ENCODE measurements around the gene NBEA.
A peak's percentile ranks its signal among the peaks of the same experiment; 100 is the strongest.

NBEA gene

GRCh38 chr13:35567406-35567980 is 625.4 kb downstream of the NBEA start:
- Mint-ChIP-seq H3K9me3 (no peaks in the 10 kb centered on the region), H3K27me3 (no peaks in the 10 kb centered on the region), H3K27ac (no peak overlapping the region), H3K4me3 (no peak overlapping the region), H3K36me3 (no peaks in the 10 kb centered on the region), H3K4me1 (no peaks in the 10 kb centered on the region)

- H3K27me3 Mint-ChIP-seq = no peaks in the 10 kb centered on the region
- no peaks in the 10 kb centered on the region for H3K9me3 Mint-ChIP-seq
- no peaks in the 10 kb centered on the region for H3K36me3 Mint-ChIP-seq
- no peak overlapping the region for H3K4me3 Mint-ChIP-seq
- no peak overlapping the region for H3K27ac Mint-ChIP-seq
- H3K4me1 Mint-ChIP-seq = no peaks in the 10 kb centered on the region
Measured at GRCh38 chr13:35573639-35574038, 631.6 kb downstream of the NBEA start.

GRCh38 chr13:35592457-35592856 is 650.4 kb downstream of the NBEA start:
- H3K4me3 Mint-ChIP-seq = no peak overlapping the region
- no peak overlapping the region for H3K27ac Mint-ChIP-seq
- no peaks in the 10 kb centered on the region for H3K9me3 Mint-ChIP-seq
- H3K4me1 Mint-ChIP-seq = no peaks in the 10 kb centered on the region
- H3K27me3 Mint-ChIP-seq = no peaks in the 10 kb centered on the region
- H3K36me3 Mint-ChIP-seq = no peaks in the 10 kb centered on the region

GRCh38 chr13:35593651-35594050 is 651.6 kb downstream of the NBEA start:
- Mint-ChIP-seq H3K4me1 (no peaks in the 10 kb centered on the region), H3K4me3 (no peak overlapping the region), H3K9me3 (no peaks in the 10 kb centered on the region), H3K36me3 (no peaks in the 10 kb centered on the region), H3K27me3 (no peaks in the 10 kb centered on the region), H3K27ac (no peak overlapping the region)

- Mint-ChIP-seq H3K27me3 (no peaks in the 10 kb centered on the region), H3K27ac (no peak overlapping the region), H3K36me3 (no peaks in the 10 kb centered on the region), H3K4me1 (no peaks in the 10 kb centered on the region), H3K4me3 (no peak overlapping the region), H3K9me3 (no peaks in the 10 kb centered on the region)
Measured at GRCh38 chr13:35594096-35594495, 652.0 kb downstream of the NBEA start.

- H3K9me3 Mint-ChIP-seq = no peaks in the 10 kb centered on the region
- no peaks in the 10 kb centered on the region for H3K27me3 Mint-ChIP-seq
- no peak overlapping the region for H3K27ac Mint-ChIP-seq
- no peaks in the 10 kb centered on the region for H3K4me1 Mint-ChIP-seq
- H3K4me3 Mint-ChIP-seq = no peak overlapping the region
- no peaks in the 10 kb centered on the region for H3K36me3 Mint-ChIP-seq
Measured at GRCh38 chr13:35595181-35595580, 653.1 kb downstream of the NBEA start.

GRCh38 chr13:35596321-35597030 is 654.4 kb downstream of the NBEA start:
- Mint-ChIP-seq H3K4me1 (no peaks in the 10 kb centered on the region), H3K27ac (no peak overlapping the region), H3K27me3 (no peaks in the 10 kb centered on the region), H3K36me3 (no peaks in the 10 kb centered on the region), H3K4me3 (no peak overlapping the region), H3K9me3 (no peaks in the 10 kb centered on the region)

- H3K9me3 Mint-ChIP-seq = no peaks in the 10 kb centered on the region
- H3K36me3 Mint-ChIP-seq = no peaks in the 10 kb centered on the region
- H3K27ac Mint-ChIP-seq = no peak overlapping the region
- no peak overlapping the region for H3K4me3 Mint-ChIP-seq
- no peaks in the 10 kb centered on the region for H3K27me3 Mint-ChIP-seq
- no peaks in the 10 kb centered on the region for H3K4me1 Mint-ChIP-seq
Measured at GRCh38 chr13:35597451-35597850, 655.4 kb downstream of the NBEA start.

GRCh38 chr13:35598233-35598632 is 656.2 kb downstream of the NBEA start:
- no peaks in the 10 kb centered on the region for H3K9me3 Mint-ChIP-seq
- H3K27ac Mint-ChIP-seq = no peak overlapping the region

GRCh38 chr13:35598790-35599369 is 656.8 kb downstream of the NBEA start:
- Mint-ChIP-seq H3K4me1 (no peaks in the 10 kb centered on the region), H3K36me3 (no peaks in the 10 kb centered on the region), H3K4me3 (no peak overlapping the region), H3K9me3 (no peaks in the 10 kb centered on the region), H3K27me3 (no peaks in the 10 kb centered on the region), H3K27ac (peak overlapping the region; percentile 1)

More at GRCh38 chr13:35598233-35598632, 656.2 kb downstream of the NBEA start:
- Mint-ChIP-seq H3K4me3 (no peak overlapping the region), H3K36me3 (no peaks in the 10 kb centered on the region), H3K4me1 (no peaks in the 10 kb centered on the region), H3K27me3 (no peaks in the 10 kb centered on the region)

- Mint-ChIP-seq H3K9me3 (no peaks in the 10 kb centered on the region), H3K36me3 (no peaks in the 10 kb centered on the region), H3K27ac (no peak overlapping the region), H3K4me3 (no peak overlapping the region), H3K4me1 (no peaks in the 10 kb centered on the region), H3K27me3 (no peaks in the 10 kb centered on the region)
Measured at GRCh38 chr13:35599384-35599783, 657.3 kb downstream of the NBEA start.

- Mint-ChIP-seq H3K4me1 (no peaks in the 10 kb centered on the region), H3K36me3 (no peaks in the 10 kb centered on the region), H3K27me3 (no peaks in the 10 kb centered on the region), H3K9me3 (no peaks in the 10 kb centered on the region), H3K4me3 (no peak overlapping the region), H3K27ac (no peak overlapping the region)
Measured at GRCh38 chr13:35600137-35600536, 658.1 kb downstream of the NBEA start.

- no peaks in the 10 kb centered on the region for H3K4me1 Mint-ChIP-seq
- no peaks in the 10 kb centered on the region for H3K9me3 Mint-ChIP-seq
- H3K27me3 Mint-ChIP-seq = no peaks in the 10 kb centered on the region
- H3K27ac Mint-ChIP-seq = no peak overlapping the region
- H3K4me3 Mint-ChIP-seq = no peak overlapping the region
- H3K36me3 Mint-ChIP-seq = no peaks in the 10 kb centered on the region
Measured at GRCh38 chr13:35603593-35604285, 661.7 kb downstream of the NBEA start.

- H3K9me3 Mint-ChIP-seq = no peaks in the 10 kb centered on the region
Measured at GRCh38 chr13:35614666-35615065, 672.6 kb downstream of the NBEA start.

GRCh38 chr13:35617420-35617819 is 675.4 kb downstream of the NBEA start:
- Mint-ChIP-seq H3K4me1 (peaks cover 10% of the 10 kb centered on the region), H3K27ac (no peak overlapping the region), H3K27me3 (no peaks in the 10 kb centered on the region), H3K36me3 (no peaks in the 10 kb centered on the region), H3K4me3 (no peak overlapping the region), H3K9me3 (no peaks in the 10 kb centered on the region)

More at GRCh38 chr13:35614666-35615065, 672.6 kb downstream of the NBEA start:
- Mint-ChIP-seq H3K27ac (no peak overlapping the region), H3K4me3 (no peak overlapping the region), H3K4me1 (no peaks in the 10 kb centered on the region), H3K36me3 (no peaks in the 10 kb centered on the region), H3K27me3 (no peaks in the 10 kb centered on the region)

GRCh38 chr13:35618565-35619083 is 676.6 kb downstream of the NBEA start:
- no peaks in the 10 kb centered on the region for H3K36me3 Mint-ChIP-seq
- H3K27me3 Mint-ChIP-seq = no peaks in the 10 kb centered on the region
- no peaks in the 10 kb centered on the region for H3K9me3 Mint-ChIP-seq
- no peak overlapping the region for H3K4me3 Mint-ChIP-seq
- H3K27ac Mint-ChIP-seq = no peak overlapping the region
- peaks cover 10% of the 10 kb centered on the region for H3K4me1 Mint-ChIP-seq

All from activated naive CD4-positive, alpha-beta T cell treated with anti-CD3 and anti-CD28 coated beads, Interleukin-2, amount 50 U/mL, for 24 hours (primary cell).